HG03064 (cell line): ENCODE measurements around the gene HIRA.

Experiments used
- ATAC-seq: cut with Tn5 transposase; IDR thresholded peaks from one replicate; pipeline ENCODE4 v1.9.1; 2021; ENCODE audit warnings: low read depth; ENCODE audit not compliant: unreplicated experiment

The HIRA gene

GRCh38 chr22:19464546-19464945, 33.0 kb upstream of the HIRA start:
- no peak for ATAC-seq

- no peak for ATAC-seq
Measured at GRCh38 chr22:19463491-19464469, 32.2 kb upstream of the HIRA start.

GRCh38 chr22:19463008-19463407, 31.5 kb upstream of the HIRA start:
- no peak for ATAC-seq

GRCh38 chr22:19461506-19461905, 30.0 kb upstream of the HIRA start:
- ATAC-seq = no peak

- no peak for ATAC-seq
Measured at GRCh38 chr22:19460036-19460435, 28.5 kb upstream of the HIRA start.

GRCh38 chr22:19457828-19458428, 26.4 kb upstream of the HIRA start:
- no peak for ATAC-seq

- no peak for ATAC-seq
Measured at GRCh38 chr22:19456541-19456940, 25.0 kb upstream of the HIRA start.

GRCh38 chr22:19455585-19456370, 24.2 kb upstream of the HIRA start:
- ATAC-seq = no peak

- no peak for ATAC-seq
Measured at GRCh38 chr22:19455033-19455432, 23.5 kb upstream of the HIRA start.

GRCh38 chr22:19454156-19454555, 22.6 kb upstream of the HIRA start:
- no peak for ATAC-seq

GRCh38 chr22:19453718-19454117, 22.2 kb upstream of the HIRA start:
- ATAC-seq = no peak

- ATAC-seq = no peak
Measured at GRCh38 chr22:19451570-19451969, 20.0 kb upstream of the HIRA start.

GRCh38 chr22:19450363-19451175, 19.0 kb upstream of the HIRA start:
- no peak for ATAC-seq

- ATAC-seq = no peak
Measured at GRCh38 chr22:19449422-19449767, 17.9 kb upstream of the HIRA start.

GRCh38 chr22:19448739-19449421, 17.3 kb upstream of the HIRA start:
- ATAC-seq = no peak

GRCh38 chr22:19448076-19448607, 16.6 kb upstream of the HIRA start:
- ATAC-seq = peak; percentile 29

- ATAC-seq = peak; percentile 56
Measured at GRCh38 chr22:19447330-19448075, 16.0 kb upstream of the HIRA start, which contains the start of gene C22orf39. C22orf39 (minus strand) TSS chr22:19447711; CDS start chr22:19447688, 23 bp downstream.

GRCh38 chr22:19446603-19447329, 15.2 kb upstream of the HIRA start:
- ATAC-seq = no peak
